ENCODE measurements around the gene TUBGCP3. TPM values are rescaled to one million over a fixed set of nuclear protein-coding genes. Genes with fewer than 3 reads are reported as not detected.

TUBGCP3 gene
- total RNA-seq, 1 experiment from 2014 or later = 51.4 TPM

- no peak for TF ChIP-seq FOSL1 (IDR thresholded peaks at IDR 0.05; ENCODE audit: low read depth)
Observed at GRCh38 chr13:112448621-112449544, 139.1 kb downstream of the TUBGCP3 start (continued).

GRCh38 chr13:112447761-112448603, 140.0 kb downstream of the TUBGCP3 start:
- Histone ChIP-seq H3K36me3 (ENCODE audit: control insufficient read depth in 1 of 2, insufficient read depth in 2 of 2, low read length in 2 of 2) (no peaks in the 10 kb centered on the region), H3K27me3 (ENCODE audit: insufficient read depth, low read length) (no peaks in the 10 kb centered on the region), H3K9me3 (ENCODE audit: control insufficient read depth in 1 of 2, insufficient read depth in 1 of 2, low read depth in 1 of 2, low read length in 2 of 2) (no peaks in the 10 kb centered on the region), H3K27ac (ENCODE audit: low read depth, low read length) (no peak overlapping the region), H3K4me2 (ENCODE audit: low read length) (no peak overlapping the region), H3K4me1 (ENCODE audit: control insufficient read depth in 1 of 2, insufficient read depth in 2 of 2, low read length in 2 of 2) (no peaks in the 10 kb centered on the region), H3K4me3 (replicated peaks in 1 of 2; ENCODE audit: low read depth in 1 of 2, low read length in 2 of 2) (no peak overlapping the region), H4K20me1 (ENCODE audit: insufficient read depth) (no peaks in the 10 kb centered on the region), H3K9me2 (ENCODE audit: insufficient read depth) (no peaks in the 10 kb centered on the region), H3K79me2 (ENCODE audit: insufficient read depth, low read length) (no peaks in the 10 kb centered on the region), H3K9ac (ENCODE audit: low read length) (no peak overlapping the region), H2AFZ (ENCODE audit: low read depth, low read length, poor library complexity, severe bottlenecking) (no peak overlapping the region)
- POLR2A ChIA-PET = no interaction called here
- no TSS peak for BruUV-seq (replicated peaks)
- CTCF ChIA-PET = no interaction called here
- DNase-seq (ENCODE audit: low read depth, low spot score) = no peak
- no peak for ATAC-seq
- no peak for TF ChIP-seq SIN3A (IDR thresholded peaks at IDR 0.05; ENCODE audit: low read depth)
- TF ChIP-seq, protein P1, sequence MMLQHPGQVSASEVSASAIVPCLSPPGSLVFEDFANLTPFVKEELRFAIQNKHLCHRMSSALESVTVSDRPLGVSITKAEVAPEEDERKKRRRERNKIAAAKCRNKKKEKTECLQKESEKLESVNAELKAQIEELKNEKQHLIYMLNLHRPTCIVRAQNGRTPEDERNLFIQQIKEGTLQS (IDR thresholded peaks at IDR 0.05) = no peak
- TF ChIP-seq EZH2 (IDR thresholded peaks at IDR 0.05) = no peak
- TF ChIP-seq JUND (IDR thresholded peaks at IDR 0.05) = no peak
- TF ChIP-seq CTCF (IDR thresholded peaks at IDR 0.05 in 2 of 3, conservative IDR thresholded peaks at IDR 0.05 in 1 of 3; ENCODE audit: borderline replicate concordance in 1 of 3, insufficient read depth in 1 of 3, low read depth in 2 of 3, low read length in 2 of 3) = no peak
- no peak for TF ChIP-seq TCF7L2 (IDR thresholded peaks at IDR 0.05; ENCODE audit: borderline replicate concordance, extremely low read depth, insufficient read depth, insufficient read length)
- TF ChIP-seq CEBPB (IDR thresholded peaks at IDR 0.05; ENCODE audit: low read depth) = no peak
- no peak for TF ChIP-seq ZBTB33 (IDR thresholded peaks at IDR 0.05; ENCODE audit: extremely low read depth, insufficient replicate concordance, low read length)
- no peak for TF ChIP-seq FOSL1 (IDR thresholded peaks at IDR 0.05; ENCODE audit: low read depth)
- no peak for TF ChIP-seq POLR2A (IDR thresholded peaks at IDR 0.05; ENCODE audit: borderline replicate concordance, extremely low read depth, insufficient read depth, insufficient read length)
- TF ChIP-seq SP1 (IDR thresholded peaks at IDR 0.05; ENCODE audit: low read depth) = no peak
- TF ChIP-seq YY1 (IDR thresholded peaks at IDR 0.05; ENCODE audit: extremely low read depth, insufficient replicate concordance, low read depth, low read length) = no peak
- no peak for TF ChIP-seq CBX3 (IDR thresholded peaks at IDR 0.05; ENCODE audit: low read depth)
- TF ChIP-seq ZNF274 (IDR thresholded peaks at IDR 0.05; ENCODE audit: low read depth, low read length) = no peak
- RAD21 ChIA-PET (ENCODE audit: low non-redundant PET in 1 of 2, low total read pairs in 2 of 2, uncharacterized antibody in 2 of 2, unreplicated experiment in 2 of 2) = no interaction called here
- intact Hi-C loops (cut with micrococcal nuclease) = loop anchor here (10.0 kb wide), 1 partner anchor 913 kb away; no protein-coding TSS in a partner anchor

All from HCT116 (cell line).